BLaER1 (cell line): Measurements from ENCODE around the gene IFITM1.
"Not testable (repeated sequence)": the region's sequence is repeated elsewhere in the genome, so short reads cannot be mapped to it uniquely, and the experiment has no call there.

Source experiments
- H3K27ac ChIP-seq: shearing (Covaris generic); formaldehyde crosslinking; 2 replicates; pipeline ENCODE4 v1.8.1; 2022
- H3K27me3 ChIP-seq: shearing (Covaris generic); formaldehyde crosslinking; 2 replicates; pipeline ENCODE4 v1.8.1; 2022
- H3K36me3 ChIP-seq: shearing (Covaris generic); formaldehyde crosslinking; 2 replicates; pipeline ENCODE4 v1.8.1; 2022
- H3K4me1 ChIP-seq: shearing (Covaris generic); formaldehyde crosslinking; 2 replicates; pipeline ENCODE4 v1.8.1; 2022
- H3K4me2 ChIP-seq: shearing (Covaris generic); formaldehyde crosslinking; 2 replicates; pipeline ENCODE4 v1.8.1; 2022
- H3K4me3 ChIP-seq: shearing (Covaris generic); formaldehyde crosslinking; 2 replicates; pipeline ENCODE4 v1.8.1; 2022
- H3K9ac ChIP-seq: shearing (Covaris generic); formaldehyde crosslinking; 2 replicates; pipeline ENCODE4 v1.8.1; 2022
- H3K9me3 ChIP-seq: shearing (Covaris generic); formaldehyde crosslinking; 2 replicates; pipeline ENCODE4 v1.8.1; 2022
- H4K20me1 ChIP-seq: shearing (Covaris generic); formaldehyde crosslinking; 2 replicates; pipeline ENCODE4 v1.8.1; 2022
- Cebpa-rat ChIP-seq: shearing (Covaris generic); IDR thresholded peaks from 2 replicates; pipeline ENCODE4 v1.8.1; 2022

Gene IFITM1

DNA sequence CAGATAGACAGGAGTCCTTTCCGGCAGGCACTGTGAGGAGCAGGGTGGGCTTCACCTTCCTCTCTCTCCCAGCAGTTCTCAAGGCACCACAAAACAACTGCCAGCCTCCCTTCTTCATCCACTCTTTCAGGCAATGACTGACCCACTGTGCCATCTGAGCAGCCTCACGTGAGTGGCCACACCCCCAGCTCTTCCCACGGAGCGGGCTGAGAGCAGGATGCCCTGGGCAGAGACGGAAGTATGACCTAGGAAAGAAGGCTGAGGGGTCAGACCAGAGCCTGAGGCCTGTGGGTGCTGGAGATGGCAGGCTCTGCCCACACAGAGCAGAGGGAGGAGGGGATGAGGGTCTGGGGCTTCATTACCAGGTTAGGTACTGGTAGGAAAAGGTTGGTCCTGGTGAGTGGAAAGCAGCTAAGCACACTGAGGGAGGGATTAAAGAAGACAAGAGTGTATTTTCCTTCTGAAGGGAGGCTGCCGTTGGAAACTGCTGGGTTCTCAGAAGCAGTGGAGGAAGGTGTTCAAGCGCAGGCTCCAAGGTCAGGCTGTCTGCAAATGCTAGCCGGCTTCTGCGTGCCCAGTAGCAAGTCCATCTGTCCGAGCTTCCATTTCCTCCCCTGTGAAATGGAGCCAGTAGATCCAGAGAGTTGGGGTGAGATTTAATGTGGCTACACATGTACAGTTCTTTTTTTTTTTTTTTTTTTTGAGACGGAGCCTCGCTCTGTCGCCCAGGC is 31.0 kb upstream of the IFITM1 start:
- H3K4me2 ChIP-seq: no peak overlapping the region
- H3K4me1 ChIP-seq: peaks cover 49% of the 10 kb centered on the region
- no peak for TF ChIP-seq Cebpa-rat
- no peak overlapping the region for H3K4me3 ChIP-seq
- no peak overlapping the region for H3K9ac ChIP-seq
- H3K36me3 ChIP-seq: no peaks in the 10 kb centered on the region
- H3K9me3 ChIP-seq: peaks cover 8% of the 10 kb centered on the region; the same call in 1 of the 2 replicates
- H3K27ac ChIP-seq: no peak overlapping the region
- peaks cover 100% of the 10 kb centered on the region for H3K27me3 ChIP-seq
- H4K20me1 ChIP-seq: peaks cover 35% of the 10 kb centered on the region

DNA sequence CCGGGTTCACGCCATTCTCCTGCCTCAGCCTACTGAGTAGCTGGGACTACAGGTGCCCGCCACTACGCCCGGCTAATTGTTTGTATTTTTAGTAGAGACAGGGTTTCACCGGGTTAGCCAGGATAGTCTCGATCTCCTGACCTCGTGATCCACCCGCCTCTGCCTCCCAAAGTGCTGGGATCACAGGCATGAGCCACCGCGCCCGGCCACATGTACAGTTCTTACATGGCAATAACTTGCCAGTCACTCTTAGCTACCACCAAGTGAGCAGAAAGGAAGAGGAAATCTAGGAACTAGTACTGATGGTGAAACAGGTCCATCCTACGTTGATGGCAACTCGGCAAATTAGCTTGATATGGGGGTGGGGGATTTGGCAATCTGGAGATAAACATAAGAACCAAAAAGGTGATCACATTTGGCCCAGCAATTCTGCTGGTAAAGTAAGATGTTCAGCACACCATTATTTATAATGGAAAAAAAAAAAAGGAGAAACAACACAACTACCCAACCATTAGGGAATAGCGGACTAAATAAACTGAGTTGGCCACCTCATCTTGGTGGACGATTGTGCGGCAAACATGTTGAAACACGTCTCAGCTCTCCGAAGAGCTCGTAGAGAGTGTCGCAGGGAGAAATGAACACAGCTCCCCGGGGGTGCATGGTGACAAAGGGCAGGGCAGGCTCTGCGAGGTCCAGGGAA is 30.3 kb upstream of the IFITM1 start:
- Histone ChIP-seq H3K4me2 (no peak overlapping the region), H3K27ac (no peak overlapping the region), H3K4me3 (no peak overlapping the region), H3K27me3 (peaks cover 100% of the 10 kb centered on the region), H3K4me1 (peaks cover 56% of the 10 kb centered on the region), H3K9me3 (peaks cover 8% of the 10 kb centered on the region; the same call in 1 of the 2 replicates), H4K20me1 (peaks cover 40% of the 10 kb centered on the region), H3K9ac (no peak overlapping the region), H3K36me3 (no peaks in the 10 kb centered on the region)
- TF ChIP-seq Cebpa-rat: no peak

DNA sequence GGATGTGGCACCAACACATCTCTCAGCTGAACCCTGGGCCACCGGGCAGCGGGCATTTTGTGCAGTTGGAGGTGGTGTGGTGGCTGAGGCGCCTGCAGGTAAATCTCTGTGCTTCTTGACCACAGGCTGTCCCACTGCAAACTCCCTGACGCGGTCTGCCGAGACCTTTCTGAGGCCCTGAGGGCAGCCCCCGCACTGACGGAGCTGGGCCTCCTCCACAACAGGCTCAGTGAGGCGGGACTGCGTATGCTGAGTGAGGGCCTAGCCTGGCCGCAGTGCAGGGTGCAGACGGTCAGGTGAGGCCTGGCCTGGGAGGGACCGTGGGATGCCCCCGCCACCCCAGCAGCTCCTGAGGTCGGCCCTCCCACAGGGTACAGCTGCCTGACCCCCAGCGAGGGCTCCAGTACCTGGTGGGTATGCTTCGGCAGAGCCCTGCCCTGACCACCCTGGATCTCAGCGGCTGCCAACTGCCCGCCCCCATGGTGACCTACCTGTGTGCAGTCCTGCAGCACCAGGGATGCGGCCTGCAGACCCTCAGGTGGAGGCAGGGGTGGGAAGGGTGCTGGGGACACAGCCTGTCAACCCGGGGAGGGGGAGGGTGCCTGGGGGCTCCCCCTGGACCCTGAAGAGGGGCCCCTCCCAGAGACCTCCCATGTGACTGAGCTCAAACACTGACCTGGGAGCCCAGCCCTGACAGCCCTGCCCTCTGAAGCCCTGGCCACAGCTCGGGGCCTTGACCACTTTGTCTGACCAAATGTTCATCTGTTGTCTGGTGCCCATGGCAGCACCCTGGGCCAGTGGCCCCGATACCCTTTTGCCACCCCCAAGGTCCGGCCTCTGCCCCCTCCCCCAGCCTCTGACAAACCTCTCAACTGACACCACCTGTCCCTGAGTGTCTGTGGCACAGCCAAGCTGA is 29.5 kb upstream of the IFITM1 start:
- H3K27ac ChIP-seq: no peak overlapping the region
- peaks cover 95% of the 10 kb centered on the region for H3K27me3 ChIP-seq
- H3K4me1 ChIP-seq: peaks cover 49% of the 10 kb centered on the region

DNA sequence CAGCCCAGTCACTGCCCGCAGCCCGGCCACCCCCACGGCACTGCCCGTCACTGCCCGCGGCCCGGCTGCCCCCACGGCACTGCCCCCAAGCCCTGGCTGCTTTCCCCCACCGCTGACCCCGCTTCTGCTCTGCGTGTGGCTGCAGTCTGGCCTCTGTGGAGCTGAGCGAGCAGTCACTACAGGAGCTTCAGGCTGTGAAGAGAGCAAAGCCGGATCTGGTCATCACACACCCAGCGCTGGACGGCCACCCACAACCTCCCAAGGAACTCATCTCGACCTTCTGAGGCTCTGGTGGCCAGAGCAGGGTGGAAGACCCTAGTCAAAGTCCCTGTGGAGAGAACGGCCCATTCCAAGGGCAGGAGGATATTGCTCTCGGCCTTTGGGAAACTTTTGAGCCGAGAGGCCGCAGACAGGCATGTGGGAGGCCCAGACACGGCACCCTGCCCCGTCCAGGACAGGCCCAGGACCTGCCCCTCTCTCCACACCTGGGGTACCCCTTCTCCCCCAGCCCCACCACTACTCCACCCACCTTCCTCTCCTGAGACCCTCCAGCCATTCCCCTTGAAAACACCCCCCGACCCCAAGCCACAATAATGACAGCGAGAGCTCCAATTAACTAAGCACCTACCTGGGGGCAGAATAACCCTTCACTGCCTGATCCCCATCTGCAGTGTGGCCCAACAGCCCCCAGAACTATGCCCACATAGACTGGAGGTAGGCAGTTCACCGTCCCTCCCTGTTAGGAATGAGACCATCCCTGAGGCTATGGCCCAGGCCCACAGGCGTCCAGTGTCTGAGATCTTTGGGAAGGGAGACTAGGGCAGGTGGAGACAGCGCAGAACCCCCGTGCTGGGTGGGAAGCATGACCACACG is 28.6 kb upstream of the IFITM1 start:
- H3K4me2 ChIP-seq: no peak overlapping the region
- no peak overlapping the region for H3K27ac ChIP-seq
- peaks cover 38% of the 10 kb centered on the region for H4K20me1 ChIP-seq
- no peak overlapping the region for H3K9ac ChIP-seq
- H3K4me1 ChIP-seq: peaks cover 49% of the 10 kb centered on the region
- no peak overlapping the region for H3K4me3 ChIP-seq
- no peaks in the 10 kb centered on the region for H3K36me3 ChIP-seq
- peaks cover 86% of the 10 kb centered on the region for H3K27me3 ChIP-seq
- peaks cover 6% of the 10 kb centered on the region; the same call in 1 of the 2 replicates for H3K9me3 ChIP-seq
- TF ChIP-seq Cebpa-rat: no peak

More for the DNA sequence above, 29.5 kb upstream of the IFITM1 start:
- no peak for TF ChIP-seq Cebpa-rat
- Histone ChIP-seq H3K4me2 (no peak overlapping the region), H3K9ac (no peak overlapping the region), H3K4me3 (no peak overlapping the region), H4K20me1 (peaks cover 40% of the 10 kb centered on the region), H3K36me3 (no peaks in the 10 kb centered on the region), H3K9me3 (peaks cover 8% of the 10 kb centered on the region; the same call in 1 of the 2 replicates)

DNA sequence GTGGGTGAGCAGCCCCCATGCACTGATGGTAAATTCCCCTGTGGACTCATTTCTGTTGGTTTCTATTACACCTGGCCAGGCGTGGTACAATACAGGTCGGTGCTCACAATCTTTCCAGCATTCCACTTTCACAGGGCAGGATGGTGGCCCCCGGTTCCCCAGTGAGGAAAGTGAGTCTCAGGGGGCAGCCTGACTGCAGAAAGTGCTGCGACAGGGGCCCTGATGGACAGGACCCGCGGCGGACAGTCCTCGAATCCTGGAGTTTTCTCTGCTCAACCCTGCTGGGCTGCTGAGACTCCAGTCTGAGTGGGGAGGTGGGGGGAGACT is 28.0 kb upstream of the IFITM1 start:
- Histone ChIP-seq H3K27me3 (peaks cover 80% of the 10 kb centered on the region), H3K4me1 (peaks cover 49% of the 10 kb centered on the region), H3K4me2 (no peak overlapping the region), H3K36me3 (peaks cover 4% of the 10 kb centered on the region; the same call in 1 of the 2 replicates), H4K20me1 (peaks cover 34% of the 10 kb centered on the region), H3K9ac (no peak overlapping the region), H3K4me3 (no peak overlapping the region), H3K27ac (no peak overlapping the region), H3K9me3 (no peaks in the 10 kb centered on the region)
- TF ChIP-seq Cebpa-rat: no peak

DNA sequence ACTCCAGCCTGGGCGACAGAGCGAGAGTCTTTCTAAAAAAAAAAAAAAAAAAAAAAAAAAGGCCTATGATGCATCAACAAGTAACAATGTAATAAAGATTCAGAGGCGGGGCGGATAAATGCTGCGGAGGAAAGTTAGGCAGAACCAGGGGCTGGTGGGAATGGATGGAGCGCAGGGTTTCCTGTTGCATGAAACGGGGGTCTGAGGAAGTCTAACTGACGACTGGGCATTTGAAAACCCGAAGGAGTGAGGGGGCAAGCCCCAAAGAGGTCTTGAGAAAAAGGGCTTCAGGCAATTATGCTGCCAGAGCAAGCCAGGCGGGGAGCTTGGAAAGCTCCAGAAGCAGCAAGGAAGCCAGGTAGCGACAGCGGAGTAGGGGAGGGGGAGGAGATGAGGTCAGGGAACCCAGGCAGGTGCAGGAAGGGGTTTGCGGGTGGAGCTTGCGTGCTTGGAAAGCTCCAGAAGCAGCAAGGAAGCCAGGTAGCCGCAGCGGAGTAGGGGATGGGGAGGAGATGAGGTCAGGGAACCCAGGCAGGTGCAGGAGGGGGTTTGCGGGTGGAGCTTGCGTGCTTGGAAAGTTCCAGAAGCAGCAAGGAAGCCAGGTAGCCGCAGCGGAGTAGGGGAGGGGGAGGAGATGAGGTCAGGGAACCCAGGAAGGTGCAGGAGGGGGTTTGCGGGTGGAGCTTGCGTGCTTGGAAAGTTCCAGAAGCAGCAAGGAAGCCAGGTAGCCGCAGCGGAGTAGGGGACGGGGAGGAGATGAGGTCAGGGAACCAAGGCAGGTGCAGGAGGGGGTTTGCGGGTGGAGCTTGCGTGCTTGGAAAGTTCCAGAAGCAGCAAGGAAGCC is 26.6 kb upstream of the IFITM1 start:
- Histone ChIP-seq H3K4me1 (peaks cover 50% of the 10 kb centered on the region), H3K9ac (peak overlapping the region; percentile 81; the same call in 1 of the 2 replicates), H3K27me3 (peaks cover 66% of the 10 kb centered on the region), H4K20me1 (peaks cover 24% of the 10 kb centered on the region), H3K36me3 (peaks cover 18% of the 10 kb centered on the region), H3K4me3 (peak overlapping the region; percentile 78), H3K4me2 (peak overlapping the region; percentile 99)
- not testable (repeated sequence) for H3K9me3 ChIP-seq, H3K27ac ChIP-seq

DNA sequence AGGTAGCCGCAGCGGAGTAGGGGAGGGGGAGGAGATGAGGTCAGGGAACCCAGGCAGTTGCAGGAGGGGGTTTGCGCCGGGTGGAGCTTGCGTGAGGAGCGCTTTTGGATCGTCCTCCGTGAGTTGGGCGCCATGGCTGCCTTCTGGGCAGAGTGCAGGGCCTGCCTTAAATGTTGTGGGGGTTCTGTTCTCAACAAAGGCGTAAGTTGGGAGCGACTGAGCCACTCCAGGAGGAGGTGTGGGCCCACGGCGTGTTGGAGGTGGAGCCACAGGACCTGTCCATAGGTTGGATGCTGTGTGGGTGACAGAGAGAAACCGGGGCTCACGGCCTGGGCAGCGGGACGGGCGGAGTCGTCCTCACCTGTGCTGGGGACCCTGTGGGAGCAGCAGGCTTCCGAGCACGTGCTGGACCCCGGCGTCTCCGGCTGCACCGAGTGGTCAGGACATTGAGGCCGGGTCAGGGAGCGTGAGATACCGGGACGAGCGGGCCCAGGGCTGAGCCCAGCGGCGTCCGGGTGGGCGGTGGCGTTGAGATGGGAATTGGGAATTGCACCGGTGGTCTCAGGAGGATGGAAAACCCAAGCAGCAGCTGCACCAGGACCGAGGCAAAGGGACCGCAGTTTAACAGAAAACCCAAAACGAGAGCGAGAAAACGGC is 25.9 kb upstream of the IFITM1 start:
- Histone ChIP-seq H3K4me3 (peak overlapping the region; percentile 78), H3K27me3 (peaks cover 59% of the 10 kb centered on the region), H4K20me1 (peaks cover 19% of the 10 kb centered on the region), H3K9me3 (no peaks in the 10 kb centered on the region), H3K4me2 (peak overlapping the region; percentile 99), H3K27ac (peak overlapping the region; percentile 82), H3K4me1 (peaks cover 49% of the 10 kb centered on the region), H3K9ac (peak overlapping the region; percentile 81), H3K36me3 (peaks cover 25% of the 10 kb centered on the region)
- TF ChIP-seq Cebpa-rat: no peak
